Activated naive CD8-positive, alpha-beta T cell treated with anti-CD3 and anti-CD28 coated beads, Interleukin-2, amount 50 U/mL, for 24 hours (primary cell): ENCODE results near the gene FSIP1.

Experiments used
- ATAC-seq: fragments of 150-1000 bp; cut with Tn5 transposase; one replicate; pipeline ENCODE4 v1.10.0; 2021
- DNase-seq: peaks from one replicate; pipeline ENCODE4 v3.0.0; 2021
- H3K27ac Mint-ChIP-seq: one replicate; pipeline ENCODE4 v1.8.0; 2021; ENCODE audit warnings: mild to moderate bottlenecking, mixed read lengths
- H3K27me3 Mint-ChIP-seq: one replicate; pipeline ENCODE4 v1.8.0; 2021; ENCODE audit warnings: mixed read lengths
- H3K36me3 Mint-ChIP-seq: one replicate; pipeline ENCODE4 v1.8.0; 2021; ENCODE audit warnings: low read depth, mixed read lengths
- H3K4me1 Mint-ChIP-seq: one replicate; pipeline ENCODE4 v1.8.0; 2021; ENCODE audit warnings: mixed read lengths
- H3K4me3 Mint-ChIP-seq: one replicate; pipeline ENCODE4 v1.8.0; 2021; ENCODE audit warnings: mild to moderate bottlenecking, moderate library complexity, mixed read lengths
- H3K9me3 Mint-ChIP-seq: one replicate; pipeline ENCODE4 v1.8.0; 2021; ENCODE audit warnings: mixed read lengths

FSIP1 gene

GRCh38 chr15:39680868-39681267 is 101.8 kb downstream of the FSIP1 start:
- Mint-ChIP-seq H3K27me3 (no peaks in the 10 kb centered on the region), H3K27ac (no peak overlapping the region), H3K36me3 (no peaks in the 10 kb centered on the region), H3K4me3 (no peak overlapping the region), H3K9me3 (no peaks in the 10 kb centered on the region), H3K4me1 (no peaks in the 10 kb centered on the region)
- ATAC-seq: no peak
- DNase-seq: no peak

- DNase-seq: no peak
- H3K4me3 Mint-ChIP-seq: no peak overlapping the region
- no peak for ATAC-seq
- H3K27ac Mint-ChIP-seq: no peak overlapping the region
- H3K27me3 Mint-ChIP-seq: peaks cover 2% of the 10 kb centered on the region
- H3K4me1 Mint-ChIP-seq: no peaks in the 10 kb centered on the region
- H3K36me3 Mint-ChIP-seq: no peaks in the 10 kb centered on the region
- H3K9me3 Mint-ChIP-seq: no peaks in the 10 kb centered on the region
Observed at GRCh38 chr15:39672666-39673065, 110.0 kb downstream of the FSIP1 start.

GRCh38 chr15:39672184-39672583 is 110.5 kb downstream of the FSIP1 start:
- Mint-ChIP-seq H3K36me3 (no peaks in the 10 kb centered on the region), H3K4me1 (no peaks in the 10 kb centered on the region), H3K4me3 (no peak overlapping the region), H3K9me3 (no peaks in the 10 kb centered on the region), H3K27ac (no peak overlapping the region), H3K27me3 (peaks cover 2% of the 10 kb centered on the region)
- DNase-seq (no peak), ATAC-seq (no peak)

- no peaks in the 10 kb centered on the region for H3K36me3 Mint-ChIP-seq
- peaks cover 3% of the 10 kb centered on the region for H3K4me1 Mint-ChIP-seq
- no peak overlapping the region for H3K4me3 Mint-ChIP-seq
- no peak overlapping the region for H3K27ac Mint-ChIP-seq
- H3K27me3 Mint-ChIP-seq: peaks cover 2% of the 10 kb centered on the region
- no peaks in the 10 kb centered on the region for H3K9me3 Mint-ChIP-seq
- ATAC-seq (no peak), DNase-seq (no peak)
Observed at GRCh38 chr15:39670687-39671086, 112.0 kb downstream of the FSIP1 start.

GRCh38 chr15:39669661-39670060 is 113.0 kb downstream of the FSIP1 start:
- DNase-seq (no peak), ATAC-seq (no peak)
- Mint-ChIP-seq H3K27me3 (peaks cover 2% of the 10 kb centered on the region), H3K9me3 (no peaks in the 10 kb centered on the region), H3K4me1 (peaks cover 4% of the 10 kb centered on the region), H3K27ac (no peak overlapping the region), H3K4me3 (no peak overlapping the region), H3K36me3 (no peaks in the 10 kb centered on the region)

GRCh38 chr15:39669241-39669640 is 113.4 kb downstream of the FSIP1 start:
- Mint-ChIP-seq H3K36me3 (no peaks in the 10 kb centered on the region), H3K4me1 (peaks cover 4% of the 10 kb centered on the region), H3K4me3 (no peak overlapping the region), H3K27ac (no peak overlapping the region), H3K27me3 (peaks cover 3% of the 10 kb centered on the region), H3K9me3 (no peaks in the 10 kb centered on the region)
- no peak for ATAC-seq
- no peak for DNase-seq

GRCh38 chr15:39668457-39668856 is 114.2 kb downstream of the FSIP1 start:
- H3K9me3 Mint-ChIP-seq: no peaks in the 10 kb centered on the region
- DNase-seq: no peak
- ATAC-seq: no peak
- no peak overlapping the region for H3K4me3 Mint-ChIP-seq
- peaks cover 4% of the 10 kb centered on the region for H3K4me1 Mint-ChIP-seq
- H3K27ac Mint-ChIP-seq: no peak overlapping the region
- H3K27me3 Mint-ChIP-seq: peaks cover 3% of the 10 kb centered on the region
- H3K36me3 Mint-ChIP-seq: no peaks in the 10 kb centered on the region

GRCh38 chr15:39667382-39668127 is 115.1 kb downstream of the FSIP1 start:
- DNase-seq (no peak), ATAC-seq (no peak)
- Mint-ChIP-seq H3K4me3 (no peak overlapping the region), H3K27ac (no peak overlapping the region), H3K9me3 (no peaks in the 10 kb centered on the region), H3K27me3 (peaks cover 5% of the 10 kb centered on the region), H3K4me1 (peaks cover 4% of the 10 kb centered on the region), H3K36me3 (no peaks in the 10 kb centered on the region)

GRCh38 chr15:39666677-39667076 is 116.0 kb downstream of the FSIP1 start:
- no peaks in the 10 kb centered on the region for H3K36me3 Mint-ChIP-seq
- H3K27ac Mint-ChIP-seq: no peak overlapping the region
- H3K4me1 Mint-ChIP-seq: peaks cover 4% of the 10 kb centered on the region
- H3K4me3 Mint-ChIP-seq: no peak overlapping the region
- H3K27me3 Mint-ChIP-seq: peaks cover 5% of the 10 kb centered on the region
- DNase-seq (no peak), ATAC-seq (no peak)
- no peaks in the 10 kb centered on the region for H3K9me3 Mint-ChIP-seq

GRCh38 chr15:39665629-39666250 is 116.9 kb downstream of the FSIP1 start:
- ATAC-seq (no peak), DNase-seq (no peak)
- Mint-ChIP-seq H3K27ac (no peak overlapping the region), H3K27me3 (peaks cover 5% of the 10 kb centered on the region), H3K36me3 (no peaks in the 10 kb centered on the region), H3K4me3 (no peak overlapping the region), H3K4me1 (peaks cover 4% of the 10 kb centered on the region), H3K9me3 (no peaks in the 10 kb centered on the region)

- Mint-ChIP-seq H3K4me1 (peaks cover 4% of the 10 kb centered on the region), H3K27ac (no peak overlapping the region), H3K4me3 (no peak overlapping the region), H3K36me3 (no peaks in the 10 kb centered on the region), H3K27me3 (peaks cover 5% of the 10 kb centered on the region), H3K9me3 (no peaks in the 10 kb centered on the region)
- DNase-seq (no peak), ATAC-seq (no peak)
Observed at GRCh38 chr15:39663704-39664250, 118.9 kb downstream of the FSIP1 start.

- ATAC-seq (no peak), DNase-seq (no peak)
- Mint-ChIP-seq H3K36me3 (no peaks in the 10 kb centered on the region), H3K4me1 (peaks cover 4% of the 10 kb centered on the region), H3K4me3 (no peak overlapping the region), H3K9me3 (no peaks in the 10 kb centered on the region), H3K27me3 (peaks cover 5% of the 10 kb centered on the region), H3K27ac (no peak overlapping the region)
Observed at GRCh38 chr15:39661776-39662175, 120.9 kb downstream of the FSIP1 start.

GRCh38 chr15:39658740-39659139 is 123.9 kb downstream of the FSIP1 start:
- DNase-seq: no peak
- Mint-ChIP-seq H3K36me3 (no peaks in the 10 kb centered on the region), H3K9me3 (no peaks in the 10 kb centered on the region), H3K4me1 (no peaks in the 10 kb centered on the region), H3K27me3 (peaks cover 2% of the 10 kb centered on the region), H3K4me3 (no peak overlapping the region), H3K27ac (no peak overlapping the region)
- no peak for ATAC-seq

GRCh38 chr15:39657668-39658067 is 125.0 kb downstream of the FSIP1 start:
- Mint-ChIP-seq H3K27me3 (no peaks in the 10 kb centered on the region), H3K4me3 (no peak overlapping the region), H3K27ac (no peak overlapping the region), H3K36me3 (no peaks in the 10 kb centered on the region), H3K9me3 (no peaks in the 10 kb centered on the region), H3K4me1 (no peaks in the 10 kb centered on the region)
- ATAC-seq (no peak), DNase-seq (no peak)

GRCh38 chr15:39657181-39657580 is 125.5 kb downstream of the FSIP1 start:
- H3K4me1 Mint-ChIP-seq: no peaks in the 10 kb centered on the region
- DNase-seq (no peak), ATAC-seq (no peak)
- no peaks in the 10 kb centered on the region for H3K9me3 Mint-ChIP-seq
- no peak overlapping the region for H3K4me3 Mint-ChIP-seq
- H3K27me3 Mint-ChIP-seq: no peaks in the 10 kb centered on the region
- no peak overlapping the region for H3K27ac Mint-ChIP-seq
- no peaks in the 10 kb centered on the region for H3K36me3 Mint-ChIP-seq
